ENCODE data around the gene CA10.

Gene CA10

GRCh38 chr17:52105591-52105990 is 52.9 kb downstream of the CA10 start:
- no peak overlapping the region for H3K4me3 ChIP-seq (ENCODE audit: low read depth, low read length)
- TF ChIP-seq CTCF (IDR thresholded peaks at IDR 0.05; ENCODE audit: low read depth, low read length): no peak

GRCh38 chr17:52096056-52096455 is 62.5 kb downstream of the CA10 start:
- H3K4me3 ChIP-seq (ENCODE audit: low read depth, low read length): no peak overlapping the region
- TF ChIP-seq CTCF (IDR thresholded peaks at IDR 0.05; ENCODE audit: low read depth, low read length): no peak

GRCh38 chr17:52084176-52084575 is 74.3 kb downstream of the CA10 start:
- TF ChIP-seq CTCF (IDR thresholded peaks at IDR 0.05; ENCODE audit: low read depth, low read length): no peak

GRCh38 chr17:52079496-52079895 is 79.0 kb downstream of the CA10 start:
- no peak overlapping the region for H3K4me3 ChIP-seq (ENCODE audit: low read depth, low read length)
- TF ChIP-seq CTCF (IDR thresholded peaks at IDR 0.05; ENCODE audit: low read depth, low read length): no peak

More at GRCh38 chr17:52084176-52084575, 74.3 kb downstream of the CA10 start:
- H3K4me3 ChIP-seq (ENCODE audit: low read depth, low read length): no peak overlapping the region

GRCh38 chr17:52071712-52072111 is 86.8 kb downstream of the CA10 start:
- no peak overlapping the region for H3K4me3 ChIP-seq (ENCODE audit: low read depth, low read length)
- no peak for TF ChIP-seq CTCF (IDR thresholded peaks at IDR 0.05; ENCODE audit: low read depth, low read length)

- no peak overlapping the region for H3K4me3 ChIP-seq (ENCODE audit: low read depth, low read length)
- TF ChIP-seq CTCF (IDR thresholded peaks at IDR 0.05; ENCODE audit: low read depth, low read length): no peak
These were observed 93.7 kb downstream of the CA10 start for GRCh38 chr17:52064791-52065211.

- no peak overlapping the region for H3K4me3 ChIP-seq (ENCODE audit: low read depth, low read length)
- TF ChIP-seq CTCF (IDR thresholded peaks at IDR 0.05; ENCODE audit: low read depth, low read length): no peak
These were observed 109.0 kb downstream of the CA10 start for GRCh38 chr17:52049496-52049895.

All from WI38 (cell line).